Fibroblast of lung (primary cell): ENCODE results near the gene SYDE1. TPM values are rescaled to one million over a fixed set of nuclear protein-coding genes. Genes with fewer than 3 reads are reported as not detected.

Experiments used
- DNase-seq, 2 donors: peaks; one replicate each; pipeline versions ENCODE4 v3.0.0 to v3.0.0-alpha.2; 2010; ENCODE audit warnings: low read depth in 2 of 2
- H2AFZ ChIP-seq: 2 replicates; pipeline ENCODE4 v1.5.1; 2012; ENCODE audit warnings: low read length, control low read depth, inconsistent platforms
- H3K27ac ChIP-seq: 2 replicates; pipeline ENCODE4 v1.5.1; 2011; ENCODE audit warnings: low read length, control low read depth; ENCODE audit not compliant: insufficient read depth
- H3K27me3 ChIP-seq: 2 replicates; pipeline ENCODE4 v1.5.1; 2011; ENCODE audit warnings: mild to moderate bottlenecking, low read length; ENCODE audit not compliant: control insufficient read depth, insufficient read depth
- H3K36me3 ChIP-seq: 2 replicates; pipeline ENCODE4 v1.5.1; 2011; ENCODE audit warnings: low read length; ENCODE audit not compliant: control insufficient read depth, insufficient read depth
- H3K4me1 ChIP-seq: 2 replicates; pipeline ENCODE4 v1.5.1; 2011; ENCODE audit warnings: low read length; ENCODE audit not compliant: control insufficient read depth, insufficient read depth; ENCODE audit errors: extremely low read depth
- H3K4me2 ChIP-seq: 2 replicates; pipeline ENCODE4 v1.5.1; 2011; ENCODE audit warnings: low read length, control low read depth; ENCODE audit not compliant: insufficient read depth; ENCODE audit errors: extremely low read depth
- H3K4me3 ChIP-seq, 4 experiments: fragments of 200-600 bp in 1 of 4; sonication (generic) in 1 of 4; replicated peaks in 1 of 4; 2 replicates each; pipeline ENCODE4 v1.5.1; 2011 to 2016; ENCODE audit warnings: low read length in 4 of 4, low read depth in 3 of 4, mild to moderate bottlenecking in 3 of 4, control low read depth in 2 of 4, inconsistent platforms in 1 of 4, mixed read lengths in 1 of 4; ENCODE audit not compliant: insufficient read depth in 1 of 4; ENCODE audit errors: control extremely low read depth in 1 of 4
- H3K79me2 ChIP-seq: 2 replicates; pipeline ENCODE4 v1.5.1; 2012; ENCODE audit warnings: mild to moderate bottlenecking, low read length, inconsistent platforms; ENCODE audit not compliant: control insufficient read depth, insufficient read depth
- H3K9ac ChIP-seq: 2 replicates; pipeline ENCODE4 v1.5.1; 2011; ENCODE audit warnings: mild to moderate bottlenecking, low read length, control low read depth; ENCODE audit not compliant: insufficient read depth
- H3K9me3 ChIP-seq: 2 replicates; pipeline ENCODE4 v1.5.1; 2012; ENCODE audit warnings: low read depth, low read length; ENCODE audit not compliant: control insufficient read depth, insufficient read depth
- H4K20me1 ChIP-seq: 2 replicates; pipeline ENCODE4 v1.5.1; 2011; ENCODE audit warnings: low read length; ENCODE audit not compliant: control insufficient read depth, insufficient read depth; ENCODE audit errors: extremely low read depth
- CTCF ChIP-seq, 2 donors: IDR thresholded peaks in 1 of 2; conservative IDR thresholded peaks in 1 of 2; 1 replicate in 1 of 2; 2 replicates in 1 of 2; pipeline ENCODE4 v1.5.1; 2011 to 2012; ENCODE audit warnings: low read length in 2 of 2, control low read depth in 1 of 2, inconsistent platforms in 1 of 2, low read depth in 1 of 2, mild to moderate bottlenecking in 1 of 2
- EZH2 ChIP-seq: IDR thresholded peaks from 2 replicates; pipeline ENCODE4 v1.5.1; 2012; ENCODE audit warnings: low read length, control low read depth, mild to moderate bottlenecking; ENCODE audit errors: missing control alignments
- polyA plus RNA-seq, 2 donors: library from polyadenylated mRNA; depleted of rRNA in 1 of 2; stranded (reverse) in 1 of 2; unstranded in 1 of 2; fragments of >200 nt; gene quantifications; 2 replicates each; pipeline ENCODE4 v1.2.1, GENCODE V29; 2011 to 2012; ENCODE audit warnings: missing spikeins in 1 of 2
- total RNA-seq: library from RNA; depleted of rRNA; stranded (reverse); fragments of >200 nt; gene quantifications from 2 replicates; pipeline ENCODE4 v1.2.1, GENCODE V29; 2014

SYDE1 gene
- total and polyA plus RNA-seq, 2 donors (not counting 1 experiment from before 2014, with no cell fraction given) = 21.0 to 28.6 TPM

- no peaks in the 10 kb centered on the region for H3K36me3 ChIP-seq
- no peaks in the 10 kb centered on the region for H3K79me2 ChIP-seq
- H3K4me3 ChIP-seq = no peak overlapping the region
- no peak for TF ChIP-seq CTCF (conservative IDR thresholded peaks at IDR 0.05 in 1 of 2, IDR thresholded peaks at IDR 0.05 in 1 of 2; ENCODE audit: low read depth in 1 of 2, low read length in 2 of 2)
- TF ChIP-seq EZH2 = no peak
- H3K9ac ChIP-seq = no peak overlapping the region
- no peak for DNase-seq
- H3K27ac ChIP-seq = no peak overlapping the region
- H3K4me2 ChIP-seq = no peak overlapping the region
- no peaks in the 10 kb centered on the region for H4K20me1 ChIP-seq
- no peaks in the 10 kb centered on the region for H3K4me1 ChIP-seq
- peaks cover 5% of the 10 kb centered on the region for H3K27me3 ChIP-seq
- H3K9me3 ChIP-seq = no peaks in the 10 kb centered on the region
- H2AFZ ChIP-seq = no peak overlapping the region
These were observed 8.7 kb upstream of the SYDE1 start for GRCh38 chr19:15098460-15098859.

GRCh38 chr19:15099017-15099582 is 8.1 kb upstream of the SYDE1 start:
- Histone ChIP-seq H3K4me3 (no peak overlapping the region), H4K20me1 (no peaks in the 10 kb centered on the region), H3K79me2 (no peaks in the 10 kb centered on the region), H3K27ac (no peak overlapping the region), H3K4me1 (no peaks in the 10 kb centered on the region), H3K36me3 (no peaks in the 10 kb centered on the region), H3K4me2 (no peak overlapping the region), H2AFZ (no peak overlapping the region), H3K27me3 (peaks cover 5% of the 10 kb centered on the region), H3K9ac (no peak overlapping the region), H3K9me3 (no peaks in the 10 kb centered on the region)
- no peak for DNase-seq
- TF ChIP-seq CTCF (conservative IDR thresholded peaks at IDR 0.05 in 1 of 2, IDR thresholded peaks at IDR 0.05 in 1 of 2; ENCODE audit: low read depth in 1 of 2, low read length in 2 of 2) = no peak
- TF ChIP-seq EZH2 = no peak

- Histone ChIP-seq H3K4me2 (no peak overlapping the region), H2AFZ (no peak overlapping the region), H3K4me1 (no peaks in the 10 kb centered on the region), H3K36me3 (no peaks in the 10 kb centered on the region), H3K9ac (no peak overlapping the region), H3K9me3 (no peaks in the 10 kb centered on the region), H4K20me1 (no peaks in the 10 kb centered on the region), H3K4me3 (no peak overlapping the region), H3K79me2 (no peaks in the 10 kb centered on the region), H3K27me3 (peaks cover 5% of the 10 kb centered on the region), H3K27ac (no peak overlapping the region)
- TF ChIP-seq CTCF (conservative IDR thresholded peaks at IDR 0.05 in 1 of 2, IDR thresholded peaks at IDR 0.05 in 1 of 2; ENCODE audit: low read depth in 1 of 2, low read length in 2 of 2) (peak; percentile 56 to 79), EZH2 (no peak)
- peak; percentile 27 to 50 for DNase-seq
These were observed 5.6 kb upstream of the SYDE1 start for GRCh38 chr19:15101479-15102082.
